ENCODE data around the gene RABL6.

- TF ChIP-seq CTCF (conservative IDR thresholded peaks at IDR 0.05; ENCODE audit: low read length) (no peak), EZH2phosphoT487 (IDR thresholded peaks at IDR 0.05; ENCODE audit: borderline replicate concordance, low read depth, low read length) (no peak)
Measured at GRCh38 chr9:136851941-136852663, 44.4 kb downstream of the RABL6 start, which contains the start of gene MAMDC4.
